Fibroblast of lung (primary cell): ENCODE results near the gene CNTN1.

ENCODE experiments used
- EZH2 ChIP-seq: IDR thresholded peaks from 2 replicates; pipeline ENCODE4 v1.5.1; 2012; ENCODE audit warnings: low read length, control low read depth, mild to moderate bottlenecking; ENCODE audit errors: missing control alignments
- TF ChIP-seq, protein P1 (sequence below), 2 donors: IDR thresholded peaks in 1 of 2; conservative IDR thresholded peaks in 1 of 2; 1 replicate in 1 of 2; 2 replicates in 1 of 2; pipeline ENCODE4 v1.5.1; 2011 to 2012; ENCODE audit warnings: low read length in 2 of 2, control low read depth in 1 of 2, inconsistent platforms in 1 of 2, low read depth in 1 of 2, mild to moderate bottlenecking in 1 of 2

DNA sequence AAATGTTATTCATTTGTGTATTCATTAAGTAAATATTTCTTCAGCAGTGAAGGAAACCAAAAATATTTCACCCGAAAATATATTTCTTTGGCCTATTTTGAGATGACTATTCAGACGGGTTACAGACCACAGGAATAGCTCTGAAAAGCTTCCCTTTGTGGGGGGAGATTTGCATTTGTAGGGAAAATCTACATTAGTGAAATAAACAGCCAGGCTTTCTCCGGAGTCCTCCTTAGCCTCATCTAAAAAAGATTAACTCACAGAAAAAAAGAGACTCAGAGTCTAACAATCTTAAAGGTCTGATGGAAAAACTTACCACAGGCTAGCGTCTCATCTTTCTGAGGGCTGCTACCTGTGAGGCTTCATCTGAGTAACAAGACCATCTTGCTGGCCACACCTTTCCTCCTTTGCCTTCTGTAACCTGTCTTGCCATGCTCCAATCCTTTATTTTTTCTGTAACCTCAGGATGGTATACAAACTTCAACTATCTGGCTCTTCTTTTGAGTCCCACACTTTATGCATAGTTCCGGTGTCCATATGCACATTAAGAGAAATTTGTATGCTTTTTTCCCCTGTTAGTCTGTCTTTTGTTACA, 100.7 kb downstream of the CNTN1 start:
- TF ChIP-seq, protein P1, sequence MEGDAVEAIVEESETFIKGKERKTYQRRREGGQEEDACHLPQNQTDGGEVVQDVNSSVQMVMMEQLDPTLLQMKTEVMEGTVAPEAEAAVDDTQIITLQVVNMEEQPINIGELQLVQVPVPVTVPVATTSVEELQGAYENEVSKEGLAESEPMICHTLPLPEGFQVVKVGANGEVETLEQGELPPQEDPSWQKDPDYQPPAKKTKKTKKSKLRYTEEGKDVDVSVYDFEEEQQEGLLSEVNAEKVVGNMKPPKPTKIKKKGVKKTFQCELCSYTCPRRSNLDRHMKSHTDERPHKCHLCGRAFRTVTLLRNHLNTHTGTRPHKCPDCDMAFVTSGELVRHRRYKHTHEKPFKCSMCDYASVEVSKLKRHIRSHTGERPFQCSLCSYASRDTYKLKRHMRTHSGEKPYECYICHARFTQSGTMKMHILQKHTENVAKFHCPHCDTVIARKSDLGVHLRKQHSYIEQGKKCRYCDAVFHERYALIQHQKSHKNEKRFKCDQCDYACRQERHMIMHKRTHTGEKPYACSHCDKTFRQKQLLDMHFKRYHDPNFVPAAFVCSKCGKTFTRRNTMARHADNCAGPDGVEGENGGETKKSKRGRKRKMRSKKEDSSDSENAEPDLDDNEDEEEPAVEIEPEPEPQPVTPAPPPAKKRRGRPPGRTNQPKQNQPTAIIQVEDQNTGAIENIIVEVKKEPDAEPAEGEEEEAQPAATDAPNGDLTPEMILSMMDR (conservative IDR thresholded peaks at IDR 0.05 in 1 of 2, IDR thresholded peaks at IDR 0.05 in 1 of 2; ENCODE audit: low read depth in 1 of 2, low read length in 2 of 2): no peak
- no peak for TF ChIP-seq EZH2
